Parathyroid adenoma (tissue), 2 donors: ENCODE data around the gene TENM3.

Source experiments
- H2AFZ ChIP-seq: fragments of 300-600 bp; sonication (generic); one replicate; pipeline ENCODE4 v1.7.0; 2017; ENCODE audit warnings: antibody characterized with exemption, mild to moderate bottlenecking
- H3K27ac ChIP-seq: fragments of 300-600 bp; sonication (generic); one replicate; pipeline ENCODE4 v1.7.0; 2017
- H3K27me3 ChIP-seq: fragments of 300-600 bp; sonication (generic); one replicate; pipeline ENCODE4 v1.7.0; 2017; ENCODE audit warnings: low read length; ENCODE audit not compliant: control insufficient read depth, insufficient read depth
- H3K36me3 ChIP-seq: fragments of 300-600 bp; sonication (generic); one replicate; pipeline ENCODE4 v1.7.0; 2017; ENCODE audit warnings: low read length; ENCODE audit not compliant: control insufficient read depth, insufficient read depth
- H3K4me1 ChIP-seq: fragments of 300-600 bp; sonication (generic); one replicate; pipeline ENCODE4 v1.7.0; 2017; ENCODE audit warnings: control low read depth
- H3K4me2 ChIP-seq: fragments of 300-600 bp; sonication (generic); one replicate; pipeline ENCODE4 v1.7.0; 2017; ENCODE audit warnings: low read length
- H3K4me3 ChIP-seq: fragments of 300-600 bp; sonication (generic); one replicate; pipeline ENCODE4 v1.7.0; 2017; ENCODE audit warnings: low read depth, low read length
- H3K79me2 ChIP-seq: fragments of 300-600 bp; sonication (generic); one replicate; pipeline ENCODE4 v1.7.0; 2017; ENCODE audit warnings: control low read depth
- H3K9ac ChIP-seq: fragments of 300-600 bp; sonication (generic); one replicate; pipeline ENCODE4 v1.7.0; 2017; ENCODE audit warnings: mild to moderate bottlenecking
- H3K9me3 ChIP-seq: fragments of 300-600 bp; sonication (generic); one replicate; pipeline ENCODE4 v1.7.0; 2017; ENCODE audit warnings: low read length; ENCODE audit not compliant: control insufficient read depth
- CTCF ChIP-seq: fragments of 300-600 bp; sonication (generic); IDR thresholded peaks from one replicate; pipeline ENCODE4 v1.7.0; 2017; ENCODE audit warnings: antibody characterized with exemption, mild to moderate bottlenecking
- donor health status: primary hyperparathyroidism.

TENM3 gene

GRCh38 chr4:182583703-182584415 lies 340.7 kb downstream of the TENM3 start:
- Histone ChIP-seq H3K4me1 (no peaks in the 10 kb centered on the region), H3K36me3 (no peaks in the 10 kb centered on the region), H3K4me2 (no peak overlapping the region), H3K27ac (no peak overlapping the region), H2AFZ (no peak overlapping the region), H3K9me3 (no peaks in the 10 kb centered on the region), H3K4me3 (no peak overlapping the region), H3K27me3 (no peaks in the 10 kb centered on the region), H3K9ac (no peak overlapping the region), H3K79me2 (no peaks in the 10 kb centered on the region)
- no peak for TF ChIP-seq CTCF

GRCh38 chr4:182585321-182585720 lies 342.1 kb downstream of the TENM3 start:
- no peaks in the 10 kb centered on the region for H3K4me1 ChIP-seq
- H3K27ac ChIP-seq: no peak overlapping the region
- no peak overlapping the region for H3K9ac ChIP-seq
- no peaks in the 10 kb centered on the region for H3K27me3 ChIP-seq
- H3K36me3 ChIP-seq: no peaks in the 10 kb centered on the region
- H3K4me2 ChIP-seq: no peak overlapping the region
- H3K9me3 ChIP-seq: no peaks in the 10 kb centered on the region
- no peak overlapping the region for H2AFZ ChIP-seq
- H3K4me3 ChIP-seq: no peak overlapping the region
- H3K79me2 ChIP-seq: no peaks in the 10 kb centered on the region
- TF ChIP-seq CTCF: no peak

GRCh38 chr4:182589100-182589499 lies 345.9 kb downstream of the TENM3 start:
- Histone ChIP-seq H3K36me3 (no peaks in the 10 kb centered on the region), H3K79me2 (no peaks in the 10 kb centered on the region), H2AFZ (no peak overlapping the region), H3K9me3 (no peaks in the 10 kb centered on the region), H3K4me3 (no peak overlapping the region), H3K27ac (no peak overlapping the region), H3K4me2 (no peak overlapping the region), H3K4me1 (no peaks in the 10 kb centered on the region), H3K27me3 (no peaks in the 10 kb centered on the region), H3K9ac (no peak overlapping the region)
- no peak for TF ChIP-seq CTCF

GRCh38 chr4:182593402-182593801 lies 350.2 kb downstream of the TENM3 start:
- H3K4me3 ChIP-seq: no peak overlapping the region
- no peaks in the 10 kb centered on the region for H3K4me1 ChIP-seq
- H3K9ac ChIP-seq: no peak overlapping the region
- H3K9me3 ChIP-seq: no peaks in the 10 kb centered on the region
- TF ChIP-seq CTCF: no peak
- no peak overlapping the region for H3K27ac ChIP-seq
- H3K79me2 ChIP-seq: no peaks in the 10 kb centered on the region
- no peaks in the 10 kb centered on the region for H3K36me3 ChIP-seq
- no peak overlapping the region for H3K4me2 ChIP-seq
- no peaks in the 10 kb centered on the region for H3K27me3 ChIP-seq
- H2AFZ ChIP-seq: no peak overlapping the region

- H3K9me3 ChIP-seq: no peaks in the 10 kb centered on the region
- no peak overlapping the region for H3K4me3 ChIP-seq
- H3K79me2 ChIP-seq: no peaks in the 10 kb centered on the region
- H3K27me3 ChIP-seq: no peaks in the 10 kb centered on the region
- H3K4me1 ChIP-seq: no peaks in the 10 kb centered on the region
- TF ChIP-seq CTCF: no peak
- no peak overlapping the region for H3K4me2 ChIP-seq
- H3K27ac ChIP-seq: no peak overlapping the region
- no peak overlapping the region for H2AFZ ChIP-seq
- no peak overlapping the region for H3K9ac ChIP-seq
- no peaks in the 10 kb centered on the region for H3K36me3 ChIP-seq
Observed at GRCh38 chr4:182593864-182594263, 350.7 kb downstream of the TENM3 start.
